WTC11 (cell line): ENCODE measurements around the gene UBASH3A. TPM values are rescaled to one million over a fixed set of nuclear protein-coding genes. Genes with fewer than 3 reads are reported as not detected.

ENCODE experiments used
- ATAC-seq: fragments of 200-7000 bp; cut with Tn5 transposase; 2 replicates; pipeline ENCODE4 v1.10.0; 2021; ENCODE audit warnings: mild to moderate bottlenecking, moderate library complexity
- CTCF ChIA-PET: fragments of 300-600 bp; sonication (Branson Sonifier 250); formaldehyde crosslinking; loops from one replicate; lab custom pipeline; 2021; ENCODE audit warnings: antibody characterized with exemption; lab: Charles Lee
- POLR2A ChIA-PET: fragments of 350-600 bp; sonication (Branson Sonifier 250); formaldehyde crosslinking; loops from one replicate; lab custom pipeline; 2021; ENCODE audit warnings: antibody characterized with exemption; lab: Charles Lee
- DNase-seq: peaks from one replicate; pipeline ENCODE4 v3.0.0; 2021; ENCODE audit warnings: low spot score
- H3K27ac Mint-ChIP-seq: 2 replicates; pipeline ENCODE4 v1.8.0; 2021; ENCODE audit warnings: mixed read lengths
- H3K27me3 Mint-ChIP-seq: 2 replicates; pipeline ENCODE4 v1.8.0; 2021; ENCODE audit warnings: low read depth, mild to moderate bottlenecking, moderate library complexity, mixed read lengths
- H3K36me3 Mint-ChIP-seq: 2 replicates; pipeline ENCODE4 v1.8.0; 2021; ENCODE audit warnings: mixed read lengths
- H3K4me1 Mint-ChIP-seq: 2 replicates; pipeline ENCODE4 v1.8.0; 2022; ENCODE audit warnings: mixed read lengths
- H3K4me3 Mint-ChIP-seq: 2 replicates; pipeline ENCODE4 v1.8.0; 2021; ENCODE audit warnings: mild to moderate bottlenecking, moderate library complexity, mixed read lengths
- H3K9me3 Mint-ChIP-seq: 2 replicates; pipeline ENCODE4 v1.8.0; 2021; ENCODE audit warnings: mixed read lengths
- CREB1 ChIP-seq: sonication (generic); formaldehyde crosslinking; IDR thresholded peaks from 2 replicates; pipeline ENCODE4 v1.8.0; 2023; ENCODE audit warnings: mild to moderate bottlenecking, missing genetic modification reagents
- FOXP1 ChIP-seq: sonication (generic); formaldehyde crosslinking; IDR thresholded peaks from 2 replicates; pipeline ENCODE4 v1.8.0; 2022; ENCODE audit warnings: missing genetic modification reagents, mild to moderate bottlenecking, moderate library complexity, borderline replicate concordance
- JUN ChIP-seq: sonication (generic); formaldehyde crosslinking; IDR thresholded peaks from 2 replicates; pipeline ENCODE4 v1.8.0; 2023; ENCODE audit warnings: mild to moderate bottlenecking, missing genetic modification reagents
- MXD4 ChIP-seq: fragments of 250-450 bp; sonication (Bioruptor Pico); IDR thresholded peaks from 2 replicates; pipeline ENCODE4 v1.8.0; 2021; ENCODE audit warnings: mild to moderate bottlenecking, moderate library complexity, borderline replicate concordance
- OVOL2 ChIP-seq: fragments of 250-450 bp; sonication (Bioruptor Pico); IDR thresholded peaks from 2 replicates; pipeline ENCODE4 v1.9.0; 2021; ENCODE audit warnings: mild to moderate bottlenecking, borderline replicate concordance
- SMAD4 ChIP-seq: sonication (generic); formaldehyde crosslinking; IDR thresholded peaks from 2 replicates; pipeline ENCODE4 v1.8.0; 2022; ENCODE audit warnings: mild to moderate bottlenecking, missing genetic modification reagents
- ZNF138 ChIP-seq: sonication (generic); formaldehyde crosslinking; conservative IDR thresholded peaks from 2 replicates; pipeline ENCODE4 v1.8.1; 2022; ENCODE audit warnings: mild to moderate bottlenecking, moderate library complexity, missing genetic modification reagents
- ZNF219 ChIP-seq: sonication (generic); formaldehyde crosslinking; IDR thresholded peaks from 2 replicates; pipeline ENCODE4 v1.8.0; 2023; ENCODE audit warnings: missing genetic modification reagents, mild to moderate bottlenecking, borderline replicate concordance
- ZNF671 ChIP-seq: fragments of 250-450 bp; sonication (Bioruptor Pico); IDR thresholded peaks from 2 replicates; pipeline ENCODE4 v1.8.0; 2021; ENCODE audit warnings: mild to moderate bottlenecking
- total RNA-seq: library from RNA; stranded (reverse); gene quantifications from 3 replicates; pipeline ENCODE4 v1.2.3, GENCODE V29; 2021
- TF ChIP-seq, protein P1 (sequence below): sonication (generic); formaldehyde crosslinking; IDR thresholded peaks from 2 replicates; pipeline ENCODE4 v1.8.1; 2022; ENCODE audit warnings: mild to moderate bottlenecking, moderate library complexity, missing genetic modification reagents
- TF ChIP-seq, protein P2 (sequence below): fragments of 250-450 bp; sonication (Bioruptor Pico); IDR thresholded peaks from 2 replicates; pipeline ENCODE4 v1.9.0; 2021; ENCODE audit warnings: mild to moderate bottlenecking
- TF ChIP-seq, protein P3 (sequence below): fragments of 250-450 bp; sonication (Bioruptor Pico); IDR thresholded peaks from 2 replicates; pipeline ENCODE4 v2.1.2; 2022; ENCODE audit warnings: mild to moderate bottlenecking, moderate library complexity
- TF ChIP-seq, protein P4 (sequence below): sonication (generic); formaldehyde crosslinking; IDR thresholded peaks from 2 replicates; pipeline ENCODE4 v1.8.0; 2023; ENCODE audit warnings: missing genetic modification reagents, mild to moderate bottlenecking, borderline replicate concordance
- TF ChIP-seq, protein P5 (sequence below): sonication (generic); formaldehyde crosslinking; IDR thresholded peaks from 2 replicates; pipeline ENCODE4 v1.8.1; 2023; ENCODE audit warnings: mild to moderate bottlenecking, missing genetic modification reagents

The UBASH3A gene
- total RNA-seq, 1 experiment from 2014 or later: not detected

DNA sequence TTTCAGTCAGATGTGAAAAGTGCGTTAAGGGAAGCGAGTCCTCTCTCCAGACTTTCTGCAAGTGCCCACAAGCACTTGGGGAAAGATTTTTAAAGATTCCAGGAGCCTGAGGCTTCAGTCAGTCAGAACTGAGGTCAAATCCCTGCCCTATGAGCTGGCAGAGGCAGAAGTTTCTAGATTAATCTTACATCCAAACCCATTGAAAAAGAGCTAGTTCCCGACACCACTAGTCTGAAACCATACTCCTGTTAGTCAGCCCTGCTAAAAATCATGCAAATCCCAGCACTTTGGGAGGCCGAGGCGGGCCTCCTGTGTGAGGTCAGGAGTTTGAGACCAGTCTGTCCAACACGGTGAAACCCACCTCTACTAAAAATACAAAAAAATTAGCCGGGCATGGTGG is 71.3 kb downstream of the UBASH3A start (continued):
- TF ChIP-seq ZNF138 (CRISPR knock-in tag) (no peak), MXD4 (no peak), SMAD4 (CRISPR knock-in tag) (no peak), ZNF219 (CRISPR knock-in tag) (no peak)
- TF ChIP-seq, protein P1, sequence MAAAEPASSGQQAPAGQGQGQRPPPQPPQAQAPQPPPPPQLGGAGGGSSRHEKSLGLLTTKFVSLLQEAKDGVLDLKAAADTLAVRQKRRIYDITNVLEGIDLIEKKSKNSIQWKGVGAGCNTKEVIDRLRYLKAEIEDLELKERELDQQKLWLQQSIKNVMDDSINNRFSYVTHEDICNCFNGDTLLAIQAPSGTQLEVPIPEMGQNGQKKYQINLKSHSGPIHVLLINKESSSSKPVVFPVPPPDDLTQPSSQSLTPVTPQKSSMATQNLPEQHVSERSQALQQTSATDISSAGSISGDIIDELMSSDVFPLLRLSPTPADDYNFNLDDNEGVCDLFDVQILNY (CRISPR knock-in tag): no peak

DNA sequence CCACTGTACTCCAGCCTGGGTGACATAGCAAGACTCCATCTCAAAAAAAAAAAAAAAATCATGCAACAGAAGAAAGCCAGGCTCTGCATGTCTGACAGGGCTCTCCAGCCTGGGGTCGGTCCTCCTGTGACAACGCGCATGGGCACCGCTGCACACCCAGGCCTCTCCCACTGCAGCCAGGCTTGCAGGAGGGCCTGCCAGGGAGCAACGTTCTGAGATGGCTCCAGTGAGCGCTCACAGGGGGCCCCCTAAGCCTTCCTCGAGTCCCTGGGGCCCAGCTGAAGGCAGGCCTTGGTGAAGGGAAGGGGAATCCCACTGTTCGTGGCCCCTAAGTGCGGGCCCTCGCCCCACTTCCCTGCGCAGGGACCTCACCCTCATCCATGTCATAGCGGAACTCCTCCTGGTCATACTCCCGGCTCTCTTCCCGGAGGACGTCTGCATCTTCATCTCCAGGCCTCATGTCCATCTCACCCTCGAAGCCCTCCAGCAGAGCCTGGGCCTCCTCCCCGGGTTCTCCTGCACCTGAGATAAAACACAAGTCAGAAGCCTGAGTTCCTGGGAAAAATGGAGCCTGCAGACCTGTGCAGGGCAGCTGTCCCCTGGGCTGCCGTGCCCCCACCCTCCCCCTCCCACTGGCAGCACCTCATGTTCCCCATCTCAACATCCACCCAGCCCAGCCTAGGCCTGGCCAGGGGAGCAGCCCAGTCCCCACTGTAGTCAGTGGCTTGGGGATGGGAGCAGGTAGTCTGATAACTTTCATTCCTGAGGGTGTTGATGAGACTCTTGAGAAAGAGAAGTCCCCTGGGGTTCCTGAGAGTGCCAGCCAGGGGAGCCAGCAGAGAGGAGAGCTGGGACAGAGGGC is 72.1 kb downstream of the UBASH3A start:
- TF ChIP-seq MXD4 (no peak), FOXP1 (CRISPR knock-in tag) (no peak), ZNF138 (CRISPR knock-in tag) (no peak)
- TF ChIP-seq, protein P2, sequence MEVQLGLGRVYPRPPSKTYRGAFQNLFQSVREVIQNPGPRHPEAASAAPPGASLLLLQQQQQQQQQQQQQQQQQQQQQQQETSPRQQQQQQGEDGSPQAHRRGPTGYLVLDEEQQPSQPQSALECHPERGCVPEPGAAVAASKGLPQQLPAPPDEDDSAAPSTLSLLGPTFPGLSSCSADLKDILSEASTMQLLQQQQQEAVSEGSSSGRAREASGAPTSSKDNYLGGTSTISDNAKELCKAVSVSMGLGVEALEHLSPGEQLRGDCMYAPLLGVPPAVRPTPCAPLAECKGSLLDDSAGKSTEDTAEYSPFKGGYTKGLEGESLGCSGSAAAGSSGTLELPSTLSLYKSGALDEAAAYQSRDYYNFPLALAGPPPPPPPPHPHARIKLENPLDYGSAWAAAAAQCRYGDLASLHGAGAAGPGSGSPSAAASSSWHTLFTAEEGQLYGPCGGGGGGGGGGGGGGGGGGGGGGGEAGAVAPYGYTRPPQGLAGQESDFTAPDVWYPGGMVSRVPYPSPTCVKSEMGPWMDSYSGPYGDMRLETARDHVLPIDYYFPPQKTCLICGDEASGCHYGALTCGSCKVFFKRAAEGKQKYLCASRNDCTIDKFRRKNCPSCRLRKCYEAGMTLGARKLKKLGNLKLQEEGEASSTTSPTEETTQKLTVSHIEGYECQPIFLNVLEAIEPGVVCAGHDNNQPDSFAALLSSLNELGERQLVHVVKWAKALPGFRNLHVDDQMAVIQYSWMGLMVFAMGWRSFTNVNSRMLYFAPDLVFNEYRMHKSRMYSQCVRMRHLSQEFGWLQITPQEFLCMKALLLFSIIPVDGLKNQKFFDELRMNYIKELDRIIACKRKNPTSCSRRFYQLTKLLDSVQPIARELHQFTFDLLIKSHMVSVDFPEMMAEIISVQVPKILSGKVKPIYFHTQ (CRISPR knock-in tag): no peak
- TF ChIP-seq, protein P3, sequence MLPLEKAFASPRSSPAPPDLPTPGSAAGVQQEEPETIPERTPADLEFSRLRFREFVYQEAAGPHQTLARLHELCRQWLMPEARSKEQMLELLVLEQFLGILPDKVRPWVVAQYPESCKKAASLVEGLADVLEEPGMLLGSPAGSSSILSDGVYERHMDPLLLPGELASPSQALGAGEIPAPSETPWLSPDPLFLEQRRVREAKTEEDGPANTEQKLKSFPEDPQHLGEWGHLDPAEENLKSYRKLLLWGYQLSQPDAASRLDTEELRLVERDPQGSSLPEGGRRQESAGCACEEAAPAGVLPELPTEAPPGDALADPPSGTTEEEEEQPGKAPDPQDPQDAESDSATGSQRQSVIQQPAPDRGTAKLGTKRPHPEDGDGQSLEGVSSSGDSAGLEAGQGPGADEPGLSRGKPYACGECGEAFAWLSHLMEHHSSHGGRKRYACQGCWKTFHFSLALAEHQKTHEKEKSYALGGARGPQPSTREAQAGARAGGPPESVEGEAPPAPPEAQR (CRISPR knock-in tag): no peak

DNA sequence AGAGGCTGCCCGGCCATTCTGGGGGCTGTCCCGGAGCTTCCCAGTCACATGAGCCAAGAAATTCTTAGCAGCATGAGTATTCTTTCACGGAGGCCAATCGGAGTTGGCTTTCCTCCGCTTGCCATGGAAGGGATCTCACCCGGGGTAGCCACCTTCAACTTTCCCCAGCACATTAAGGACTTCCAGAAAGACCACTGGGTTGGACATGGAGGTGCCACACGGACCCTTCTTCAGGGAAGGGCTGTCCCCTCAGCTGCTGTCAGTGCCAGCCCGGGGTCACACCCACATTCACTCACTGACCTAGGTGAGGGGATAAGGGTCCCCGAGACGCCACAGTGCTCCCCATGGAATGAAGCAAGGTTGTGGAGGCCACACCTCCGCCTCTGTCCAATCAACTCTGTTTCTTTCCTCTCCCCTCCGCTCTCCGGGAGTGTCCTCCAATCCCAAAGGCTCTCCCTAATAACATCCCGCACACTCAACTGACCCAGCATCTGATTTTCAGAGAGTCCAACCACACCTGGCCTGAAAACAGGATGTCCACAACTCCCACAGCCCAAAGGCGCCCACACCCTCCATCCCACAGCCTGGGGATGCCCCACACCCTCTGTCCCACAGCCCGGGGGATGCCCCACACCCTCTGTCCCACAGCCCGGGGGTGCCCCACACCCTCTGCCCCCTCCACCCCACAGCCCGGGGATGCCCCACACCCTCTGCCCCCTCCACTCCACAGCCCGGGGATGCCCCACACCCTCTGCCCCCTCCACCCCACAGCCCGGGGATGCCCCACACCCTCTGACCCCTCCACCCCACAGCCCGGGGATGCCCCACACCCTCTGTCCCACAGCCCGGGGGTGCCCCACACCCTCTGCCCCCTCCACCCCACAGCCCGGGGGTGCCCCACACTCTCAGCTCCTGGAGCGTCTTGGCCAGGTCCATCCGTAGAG is 73.0 kb downstream of the UBASH3A start:
- Mint-ChIP-seq H3K4me3 (no peak overlapping the region), H3K36me3 (no peaks in the 10 kb centered on the region), H3K27me3 (no peaks in the 10 kb centered on the region), H3K9me3 (peaks cover 4% of the 10 kb centered on the region; the same call in 1 of the 2 replicates), H3K27ac (no peak overlapping the region), H3K4me1 (peaks cover 14% of the 10 kb centered on the region)
- no peak for ATAC-seq
- POLR2A ChIA-PET: no interaction called here
- no peak for DNase-seq
- CTCF ChIA-PET: interaction anchor here (0.5 kb wide), 1 partner anchor 1252 kb away, joined by 3 read pairs; no protein-coding TSS in a partner anchor
- TF ChIP-seq ZNF671 (CRISPR knock-in tag) (no peak), CREB1 (CRISPR knock-in tag) (no peak), JUN (CRISPR knock-in tag) (no peak), OVOL2 (no peak)
- TF ChIP-seq, protein P4, sequence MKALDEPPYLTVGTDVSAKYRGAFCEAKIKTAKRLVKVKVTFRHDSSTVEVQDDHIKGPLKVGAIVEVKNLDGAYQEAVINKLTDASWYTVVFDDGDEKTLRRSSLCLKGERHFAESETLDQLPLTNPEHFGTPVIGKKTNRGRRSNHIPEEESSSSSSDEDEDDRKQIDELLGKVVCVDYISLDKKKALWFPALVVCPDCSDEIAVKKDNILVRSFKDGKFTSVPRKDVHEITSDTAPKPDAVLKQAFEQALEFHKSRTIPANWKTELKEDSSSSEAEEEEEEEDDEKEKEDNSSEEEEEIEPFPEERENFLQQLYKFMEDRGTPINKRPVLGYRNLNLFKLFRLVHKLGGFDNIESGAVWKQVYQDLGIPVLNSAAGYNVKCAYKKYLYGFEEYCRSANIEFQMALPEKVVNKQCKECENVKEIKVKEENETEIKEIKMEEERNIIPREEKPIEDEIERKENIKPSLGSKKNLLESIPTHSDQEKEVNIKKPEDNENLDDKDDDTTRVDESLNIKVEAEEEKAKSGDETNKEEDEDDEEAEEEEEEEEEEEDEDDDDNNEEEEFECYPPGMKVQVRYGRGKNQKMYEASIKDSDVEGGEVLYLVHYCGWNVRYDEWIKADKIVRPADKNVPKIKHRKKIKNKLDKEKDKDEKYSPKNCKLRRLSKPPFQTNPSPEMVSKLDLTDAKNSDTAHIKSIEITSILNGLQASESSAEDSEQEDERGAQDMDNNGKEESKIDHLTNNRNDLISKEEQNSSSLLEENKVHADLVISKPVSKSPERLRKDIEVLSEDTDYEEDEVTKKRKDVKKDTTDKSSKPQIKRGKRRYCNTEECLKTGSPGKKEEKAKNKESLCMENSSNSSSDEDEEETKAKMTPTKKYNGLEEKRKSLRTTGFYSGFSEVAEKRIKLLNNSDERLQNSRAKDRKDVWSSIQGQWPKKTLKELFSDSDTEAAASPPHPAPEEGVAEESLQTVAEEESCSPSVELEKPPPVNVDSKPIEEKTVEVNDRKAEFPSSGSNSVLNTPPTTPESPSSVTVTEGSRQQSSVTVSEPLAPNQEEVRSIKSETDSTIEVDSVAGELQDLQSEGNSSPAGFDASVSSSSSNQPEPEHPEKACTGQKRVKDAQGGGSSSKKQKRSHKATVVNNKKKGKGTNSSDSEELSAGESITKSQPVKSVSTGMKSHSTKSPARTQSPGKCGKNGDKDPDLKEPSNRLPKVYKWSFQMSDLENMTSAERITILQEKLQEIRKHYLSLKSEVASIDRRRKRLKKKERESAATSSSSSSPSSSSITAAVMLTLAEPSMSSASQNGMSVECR: no peak
- TF ChIP-seq, protein P2 (CRISPR knock-in tag): no peak
- TF ChIP-seq, protein P5, sequence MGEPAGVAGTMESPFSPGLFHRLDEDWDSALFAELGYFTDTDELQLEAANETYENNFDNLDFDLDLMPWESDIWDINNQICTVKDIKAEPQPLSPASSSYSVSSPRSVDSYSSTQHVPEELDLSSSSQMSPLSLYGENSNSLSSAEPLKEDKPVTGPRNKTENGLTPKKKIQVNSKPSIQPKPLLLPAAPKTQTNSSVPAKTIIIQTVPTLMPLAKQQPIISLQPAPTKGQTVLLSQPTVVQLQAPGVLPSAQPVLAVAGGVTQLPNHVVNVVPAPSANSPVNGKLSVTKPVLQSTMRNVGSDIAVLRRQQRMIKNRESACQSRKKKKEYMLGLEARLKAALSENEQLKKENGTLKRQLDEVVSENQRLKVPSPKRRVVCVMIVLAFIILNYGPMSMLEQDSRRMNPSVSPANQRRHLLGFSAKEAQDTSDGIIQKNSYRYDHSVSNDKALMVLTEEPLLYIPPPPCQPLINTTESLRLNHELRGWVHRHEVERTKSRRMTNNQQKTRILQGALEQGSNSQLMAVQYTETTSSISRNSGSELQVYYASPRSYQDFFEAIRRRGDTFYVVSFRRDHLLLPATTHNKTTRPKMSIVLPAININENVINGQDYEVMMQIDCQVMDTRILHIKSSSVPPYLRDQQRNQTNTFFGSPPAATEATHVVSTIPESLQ (CRISPR knock-in tag): no peak

More for the DNA sequence above, 72.1 kb downstream of the UBASH3A start:
- no peak for DNase-seq
- POLR2A ChIA-PET: interaction anchor here (0.7 kb wide), 1 partner anchor 34 kb away, joined by 4 read pairs; no protein-coding TSS in a partner anchor
- no peaks in the 10 kb centered on the region for H3K9me3 Mint-ChIP-seq
- CTCF ChIA-PET: no interaction called here
- H3K4me3 Mint-ChIP-seq: no peak overlapping the region
- peaks cover 14% of the 10 kb centered on the region for H3K4me1 Mint-ChIP-seq
- no peaks in the 10 kb centered on the region for H3K36me3 Mint-ChIP-seq
- H3K27me3 Mint-ChIP-seq: no peaks in the 10 kb centered on the region
- no peak for ATAC-seq
- H3K27ac Mint-ChIP-seq: no peak overlapping the region
